Measurements from ENCODE around the gene TIA1. TPM values are rescaled to one million over a fixed set of nuclear protein-coding genes. Genes with fewer than 3 reads are reported as not detected.
"Not testable (repeated sequence)": the region's sequence is repeated elsewhere in the genome, so short reads cannot be mapped to it uniquely, and the experiment has no call there.

The TIA1 gene
- total and polyA plus RNA-seq, 2 donors from 2014 or later = 39.4 to 97.6 TPM

DNA sequence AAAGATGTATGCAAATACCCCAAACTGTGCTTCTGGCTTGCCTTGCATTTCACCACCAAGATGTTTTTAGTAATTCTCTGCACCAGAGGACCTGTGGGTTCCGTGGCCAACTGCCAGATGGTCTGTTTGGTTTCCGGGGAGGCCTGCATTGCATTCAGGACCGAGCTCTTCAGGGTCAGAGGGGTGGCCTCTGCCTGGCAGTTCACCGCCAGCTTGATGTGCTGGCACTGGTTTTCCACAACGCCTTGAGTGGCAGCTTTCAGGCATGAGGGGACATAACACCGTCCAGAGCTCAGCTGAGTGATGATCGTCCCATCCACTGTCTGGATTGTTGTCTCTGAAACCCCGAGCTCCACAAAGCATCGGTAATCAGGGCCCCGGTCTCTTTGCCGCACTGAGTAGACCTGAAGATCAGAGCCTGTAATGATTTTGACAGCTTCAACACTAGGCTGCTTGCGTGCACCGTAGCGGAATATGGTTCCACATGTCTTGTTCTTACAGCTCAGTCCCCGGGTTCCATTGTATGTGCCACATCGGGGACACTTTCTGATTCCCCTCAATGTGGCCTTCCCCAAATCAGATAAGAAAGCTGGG lies 67.0 kb downstream of the TIA1 start:
- Histone ChIP-seq H3K9ac (ENCODE audit: low read length in 3 of 3) (no peak overlapping the region), H3K27ac (ENCODE audit: low read depth in 2 of 2, low read length in 2 of 2) (no peak overlapping the region), H3K9me3 (ENCODE audit: control insufficient read depth in 2 of 3, insufficient read depth in 1 of 3, low read length in 3 of 3) (no peaks in the 10 kb centered on the region), H3K4me3 (ENCODE audit: low read length in 3 of 3) (no peak overlapping the region), H3K4me1 (ENCODE audit: control insufficient read depth in 2 of 3, insufficient read depth in 2 of 3, low read depth in 1 of 3, low read length in 3 of 3) (no peaks in the 10 kb centered on the region), H3K36me3 (ENCODE audit: control insufficient read depth in 2 of 3, insufficient read depth in 3 of 3, low read length in 3 of 3) (peaks cover 0 to 17% (median 11%) of the 10 kb centered on the region in 3 donors), H3K27me3 (ENCODE audit: control insufficient read depth, insufficient read depth, low read length) (no peaks in the 10 kb centered on the region)
- no peak for FAIRE-seq
- TF ChIP-seq, protein P1, sequence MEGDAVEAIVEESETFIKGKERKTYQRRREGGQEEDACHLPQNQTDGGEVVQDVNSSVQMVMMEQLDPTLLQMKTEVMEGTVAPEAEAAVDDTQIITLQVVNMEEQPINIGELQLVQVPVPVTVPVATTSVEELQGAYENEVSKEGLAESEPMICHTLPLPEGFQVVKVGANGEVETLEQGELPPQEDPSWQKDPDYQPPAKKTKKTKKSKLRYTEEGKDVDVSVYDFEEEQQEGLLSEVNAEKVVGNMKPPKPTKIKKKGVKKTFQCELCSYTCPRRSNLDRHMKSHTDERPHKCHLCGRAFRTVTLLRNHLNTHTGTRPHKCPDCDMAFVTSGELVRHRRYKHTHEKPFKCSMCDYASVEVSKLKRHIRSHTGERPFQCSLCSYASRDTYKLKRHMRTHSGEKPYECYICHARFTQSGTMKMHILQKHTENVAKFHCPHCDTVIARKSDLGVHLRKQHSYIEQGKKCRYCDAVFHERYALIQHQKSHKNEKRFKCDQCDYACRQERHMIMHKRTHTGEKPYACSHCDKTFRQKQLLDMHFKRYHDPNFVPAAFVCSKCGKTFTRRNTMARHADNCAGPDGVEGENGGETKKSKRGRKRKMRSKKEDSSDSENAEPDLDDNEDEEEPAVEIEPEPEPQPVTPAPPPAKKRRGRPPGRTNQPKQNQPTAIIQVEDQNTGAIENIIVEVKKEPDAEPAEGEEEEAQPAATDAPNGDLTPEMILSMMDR (IDR thresholded peaks at IDR 0.05; ENCODE audit: borderline replicate concordance, extremely low read depth, insufficient read depth) = no peak
- intact Hi-C loops (cut with DNase I) = no loop called here
- DNase-seq = no peak

DNA sequence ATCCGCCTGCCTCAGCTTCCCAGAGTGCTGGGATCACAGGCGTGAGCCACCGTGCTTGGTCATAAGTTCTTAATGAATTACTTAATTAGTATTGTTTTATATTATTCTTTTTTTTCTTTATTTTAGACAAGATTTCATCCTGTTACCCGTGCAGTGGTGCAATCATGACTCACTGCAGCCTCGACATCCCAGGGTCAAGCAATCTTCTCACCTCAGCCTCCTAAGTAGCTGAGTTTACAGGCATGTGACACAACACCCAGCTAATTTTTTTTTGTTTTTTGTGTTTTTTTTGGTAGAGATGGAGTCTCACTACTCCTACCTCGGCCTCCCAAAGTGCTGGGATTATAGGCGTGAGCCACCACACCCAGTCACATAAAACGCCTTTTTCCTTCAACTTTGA lies 74.9 kb downstream of the TIA1 start:
- H3K27me3 ChIP-seq (ENCODE audit: control insufficient read depth, insufficient read depth, low read length) = no peaks in the 10 kb centered on the region
- peaks cover 0 to 20% (median 11%) of the 10 kb centered on the region in 3 donors for H3K36me3 ChIP-seq (ENCODE audit: control insufficient read depth in 2 of 3, insufficient read depth in 3 of 3, low read length in 3 of 3)
- no peak overlapping the region for H3K27ac ChIP-seq (ENCODE audit: low read depth in 2 of 2, low read length in 2 of 2)
- DNase-seq = no peak
- H3K9ac ChIP-seq (ENCODE audit: low read length in 3 of 3) = no peak overlapping the region
- no peaks in the 10 kb centered on the region for H3K9me3 ChIP-seq (ENCODE audit: control insufficient read depth in 2 of 3, insufficient read depth in 1 of 3, low read length in 3 of 3)
- H3K4me1 ChIP-seq (ENCODE audit: control insufficient read depth in 2 of 3, insufficient read depth in 2 of 3, low read depth in 1 of 3, low read length in 3 of 3) = no peaks in the 10 kb centered on the region
- intact Hi-C loops (cut with DNase I) = no loop called here
- FAIRE-seq = no peak
- TF ChIP-seq, protein P1 (IDR thresholded peaks at IDR 0.05; ENCODE audit: borderline replicate concordance, extremely low read depth, insufficient read depth) = no peak
- H3K4me3 ChIP-seq (ENCODE audit: low read length in 3 of 3) = no peak overlapping the region

DNA sequence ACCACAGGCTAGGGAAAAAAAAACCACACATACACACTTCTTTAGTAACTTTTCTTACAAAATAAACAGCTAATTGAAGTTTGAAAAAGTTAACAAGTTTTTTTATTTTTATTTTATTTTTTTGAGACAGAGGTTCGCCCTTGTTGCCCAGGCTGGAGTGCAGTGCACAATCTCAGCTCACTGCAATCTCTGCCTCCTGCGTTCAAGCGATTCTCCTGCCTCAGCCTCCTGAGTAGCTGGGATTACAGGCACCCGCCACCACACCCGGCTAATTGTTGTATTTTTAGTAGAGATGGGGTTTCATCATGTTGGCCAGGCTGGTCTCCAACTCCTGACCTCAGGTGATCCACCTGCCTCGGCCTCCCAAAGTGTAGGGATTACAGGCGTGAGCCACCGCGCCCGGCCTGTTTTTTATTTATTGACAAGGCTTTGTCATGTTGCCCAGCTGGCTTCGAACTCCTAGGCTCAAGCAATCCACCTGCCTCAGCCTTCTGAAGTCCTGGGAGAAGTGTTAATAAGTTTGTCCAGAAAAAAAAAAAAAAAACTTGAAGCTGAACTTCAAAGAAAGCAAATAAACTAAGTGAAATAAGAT lies 78.7 kb downstream of the TIA1 start:
- H3K27ac ChIP-seq (ENCODE audit: low read depth in 2 of 2, low read length in 2 of 2); H3K4me1 ChIP-seq (ENCODE audit: control insufficient read depth in 2 of 3, insufficient read depth in 2 of 3, low read depth in 1 of 3, low read length in 3 of 3); FAIRE-seq; H3K4me3 ChIP-seq (ENCODE audit: low read length in 3 of 3); H3K9me3 ChIP-seq (ENCODE audit: control insufficient read depth in 2 of 3, insufficient read depth in 1 of 3, low read length in 3 of 3); H3K9ac ChIP-seq (ENCODE audit: low read length in 3 of 3); H3K27me3 ChIP-seq (ENCODE audit: control insufficient read depth, insufficient read depth, low read length); H3K36me3 ChIP-seq (ENCODE audit: control insufficient read depth in 2 of 3, insufficient read depth in 3 of 3, low read length in 3 of 3); intact Hi-C loops (cut with DNase I): not testable (repeated sequence)
- DNase-seq = peak in 2 of 5 donors; percentile 10 to 21

DNA sequence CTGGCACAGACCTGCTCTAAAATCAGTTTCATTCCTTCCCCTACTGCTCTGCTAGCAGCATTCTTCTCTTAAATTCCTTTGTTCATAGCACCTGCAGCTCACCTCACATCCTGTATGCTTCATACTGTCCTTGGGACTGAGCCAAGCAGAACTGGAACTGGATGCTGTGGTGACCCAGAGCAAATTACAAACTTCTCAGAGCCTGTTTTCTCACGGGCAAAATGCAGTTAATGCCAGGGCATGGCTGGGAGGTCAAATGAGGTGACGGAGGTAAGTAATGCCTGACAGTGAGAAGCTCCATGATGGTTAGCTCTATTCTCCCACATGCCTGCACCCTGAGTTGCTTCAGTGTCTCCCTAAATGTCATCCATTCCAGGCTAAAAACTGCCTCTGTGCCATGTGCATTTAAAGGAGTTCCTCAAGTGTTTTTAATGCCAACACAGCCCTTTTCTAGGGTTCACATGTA lies 87.3 kb downstream of the TIA1 start:
- no peak overlapping the region for H3K27ac ChIP-seq (ENCODE audit: low read depth in 2 of 2, low read length in 2 of 2)
- intact Hi-C loops (cut with DNase I) = no loop called here
- H3K36me3 ChIP-seq (ENCODE audit: control insufficient read depth in 2 of 3, insufficient read depth in 3 of 3, low read length in 3 of 3) = peaks cover 0 to 7% (median 0%) of the 10 kb centered on the region in 3 donors
- TF ChIP-seq, protein P1 (IDR thresholded peaks at IDR 0.05; ENCODE audit: borderline replicate concordance, extremely low read depth, insufficient read depth) = no peak
- no peak overlapping the region for H3K9ac ChIP-seq (ENCODE audit: low read length in 3 of 3)
- FAIRE-seq (no peak), DNase-seq (no peak)
- H3K9me3 ChIP-seq (ENCODE audit: control insufficient read depth in 2 of 3, insufficient read depth in 1 of 3, low read length in 3 of 3) = no peaks in the 10 kb centered on the region
- H3K27me3 ChIP-seq (ENCODE audit: control insufficient read depth, insufficient read depth, low read length) = no peaks in the 10 kb centered on the region
- no peaks in the 10 kb centered on the region for H3K4me1 ChIP-seq (ENCODE audit: control insufficient read depth in 2 of 3, insufficient read depth in 2 of 3, low read depth in 1 of 3, low read length in 3 of 3)
- no peak overlapping the region for H3K4me3 ChIP-seq (ENCODE audit: low read length in 3 of 3)
